Caki2 (cell line): ENCODE results near the gene MCEMP1. TPM values are rescaled to one million over a fixed set of nuclear protein-coding genes. Genes with fewer than 3 reads are reported as not detected.

Experiments
- DNase-seq: peaks from one replicate; pipeline ENCODE4 v3.0.0-alpha.2; 2015; ENCODE audit warnings: low read depth
- in situ Hi-C: cut with HindIII; loops from 2 replicates; pipeline ENCODE4 v1.10.0; 2016; ENCODE audit warnings: low sequenced_read_pairs, low pct_unique_long_range_greater_than_20kb, mixed read lengths
- total RNA-seq: library from RNA; depleted of rRNA; stranded (reverse); fragments of >200 nt; shearing (Covaris generic); gene quantifications from 2 replicates; pipeline ENCODE4 v1.2.3, GENCODE V29; 2014; ENCODE audit warnings: low replicate concordance; rRNA removed

MCEMP1 gene
- total RNA-seq, 1 experiment from 2014 or later, result not detected

DNA sequence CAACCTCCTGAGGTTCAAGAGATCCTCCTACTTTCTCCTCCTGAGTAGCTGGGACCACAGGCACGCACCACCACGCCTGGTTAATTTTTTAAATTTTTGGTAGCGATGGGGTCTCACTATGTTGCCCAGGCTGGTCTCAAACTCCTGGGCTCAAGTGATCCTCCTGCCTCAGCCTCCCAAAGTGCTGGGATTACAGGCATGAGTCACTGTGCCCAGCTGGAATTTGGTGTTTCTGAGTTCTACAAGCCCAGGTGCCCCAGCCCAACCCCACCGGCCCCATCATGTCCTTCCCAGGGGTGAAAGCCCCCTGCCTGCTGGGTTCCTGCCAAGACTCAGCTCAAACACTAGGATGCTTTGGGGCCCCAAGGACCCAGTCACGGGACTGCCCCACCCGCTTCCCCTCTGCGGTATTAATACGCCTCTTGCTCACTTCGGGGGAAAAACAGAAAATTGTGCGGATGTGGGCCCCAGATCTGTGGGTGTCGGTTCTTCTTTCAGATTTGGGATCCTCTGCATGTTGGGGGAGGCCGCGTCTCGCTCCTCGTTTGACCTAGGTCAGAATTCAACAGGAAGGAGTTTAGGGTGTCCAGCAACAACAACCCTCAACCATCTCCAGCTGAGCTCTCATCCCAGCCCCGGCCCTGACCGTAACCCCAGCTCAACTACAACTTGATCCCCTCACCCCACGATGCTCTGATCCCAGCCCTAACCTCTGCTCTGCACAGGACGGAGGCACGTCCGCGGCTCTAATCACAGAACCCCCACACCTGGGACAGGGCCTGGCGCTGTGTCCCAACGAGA is 28.7 kb downstream of the MCEMP1 start:
- in situ Hi-C loops, result no loop called here

DNA sequence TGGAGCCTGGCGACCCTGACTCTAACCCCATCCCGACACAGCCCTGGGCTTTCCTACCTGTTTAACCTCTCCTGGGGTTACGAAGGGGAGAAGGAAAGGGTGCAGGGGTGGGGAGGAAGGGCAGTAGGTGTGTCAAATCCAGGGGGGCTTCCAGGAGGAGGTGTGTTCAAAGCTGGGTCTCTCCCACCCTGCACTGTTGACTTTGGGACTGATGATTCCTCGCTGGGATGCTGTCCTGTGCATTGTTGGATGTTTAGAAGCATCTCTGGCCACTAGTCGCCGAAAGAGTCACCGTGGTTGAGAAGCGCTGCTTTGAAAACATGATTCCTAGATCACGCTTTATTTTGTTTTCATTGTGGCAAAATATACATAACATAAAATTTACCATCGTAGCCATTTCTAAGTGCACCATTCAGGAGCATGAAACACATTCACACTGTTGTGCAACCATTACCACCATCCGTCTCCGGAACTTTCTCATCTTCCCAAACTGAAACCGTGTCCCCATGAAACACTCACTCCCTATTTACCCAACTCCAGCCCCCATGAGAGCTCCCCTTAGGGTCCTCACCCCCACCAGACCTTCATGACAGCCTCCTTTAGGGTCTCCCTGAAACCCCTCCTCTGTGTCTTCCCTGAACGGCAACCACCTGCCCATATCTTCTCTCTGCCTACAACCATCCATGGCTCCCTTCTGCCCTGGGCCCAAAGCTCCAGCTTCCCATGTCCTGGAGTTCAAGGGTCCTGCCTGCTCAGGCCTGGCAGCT is 29.5 kb downstream of the MCEMP1 start:
- in situ Hi-C loops, result no loop called here
- no peak for DNase-seq

More for the DNA sequence above, 28.7 kb downstream of the MCEMP1 start:
- DNase-seq, result no peak

DNA sequence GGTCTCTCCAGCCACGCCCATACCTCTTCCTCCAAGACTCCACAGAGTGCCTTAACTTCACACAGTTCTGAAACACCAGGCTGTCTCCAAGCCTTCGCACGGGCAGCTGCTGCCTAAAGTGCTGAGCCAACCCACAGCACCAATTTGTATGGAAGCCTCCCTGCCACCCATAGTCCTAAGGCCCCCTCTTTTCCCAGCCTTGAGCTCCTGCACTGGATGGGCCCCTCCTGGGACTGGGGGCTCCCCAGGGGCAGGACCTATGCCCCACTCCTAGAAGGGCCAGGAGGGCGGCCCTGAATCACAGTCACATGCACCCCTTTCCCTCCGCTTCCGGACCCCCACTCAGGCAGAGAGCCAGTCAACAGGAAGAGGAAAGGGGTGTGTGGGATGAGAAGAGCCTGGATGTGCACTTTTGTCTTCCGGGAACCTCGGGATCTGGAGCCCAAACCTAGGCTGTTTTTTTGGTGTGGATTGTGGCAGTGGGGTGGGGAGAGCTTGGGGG is 30.1 kb downstream of the MCEMP1 start:
- in situ Hi-C loops, result no loop called here
- no peak for DNase-seq

DNA sequence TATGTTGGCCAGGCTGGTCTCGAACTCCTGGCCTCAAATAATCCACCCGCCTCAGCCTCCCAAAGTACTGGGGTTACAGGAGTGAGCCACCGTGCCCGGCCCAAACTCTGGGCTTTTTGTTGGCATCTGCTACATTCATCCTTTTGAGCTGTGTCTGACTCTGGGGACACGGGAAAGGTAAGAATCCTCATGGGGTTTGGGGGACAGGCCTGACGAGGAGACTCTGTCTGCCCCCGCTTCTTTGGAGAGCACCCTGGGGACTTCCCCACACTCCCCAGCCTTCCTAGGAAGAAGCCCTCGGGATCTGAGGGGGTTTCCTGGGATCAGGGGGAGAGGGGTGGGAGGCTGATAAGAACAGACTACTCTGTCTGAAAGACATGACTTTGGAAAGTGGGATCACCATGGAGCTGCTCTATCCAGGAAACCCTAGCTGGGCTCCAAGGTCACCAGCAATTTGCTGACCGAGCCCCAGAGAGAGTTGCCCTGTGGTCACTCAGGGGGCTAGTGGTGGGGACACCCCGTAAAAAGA is 33.1 kb downstream of the MCEMP1 start:
- in situ Hi-C loops, result no loop called here
- no peak for DNase-seq

DNA sequence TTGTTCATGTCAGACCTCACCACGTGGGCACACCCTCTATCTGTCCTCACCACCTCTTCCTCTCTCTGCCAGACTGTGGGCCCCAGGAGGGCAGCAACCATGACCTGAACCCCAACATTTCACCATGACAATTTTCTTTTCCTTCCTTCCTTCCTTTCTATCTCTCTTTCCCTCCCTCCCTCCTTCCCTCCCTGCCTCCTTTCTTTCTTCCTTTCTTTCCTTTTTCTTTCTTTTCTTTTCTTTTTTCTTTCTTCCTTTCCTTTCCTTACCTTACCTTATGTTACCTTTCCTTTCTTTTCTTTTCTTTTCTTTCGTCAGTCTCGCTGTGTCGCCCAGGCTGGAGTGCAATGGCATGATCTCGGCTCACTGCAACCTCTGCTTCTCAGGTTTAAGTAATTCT is 33.7 kb downstream of the MCEMP1 start:
- no peak for DNase-seq
- in situ Hi-C loops, result no loop called here

DNA sequence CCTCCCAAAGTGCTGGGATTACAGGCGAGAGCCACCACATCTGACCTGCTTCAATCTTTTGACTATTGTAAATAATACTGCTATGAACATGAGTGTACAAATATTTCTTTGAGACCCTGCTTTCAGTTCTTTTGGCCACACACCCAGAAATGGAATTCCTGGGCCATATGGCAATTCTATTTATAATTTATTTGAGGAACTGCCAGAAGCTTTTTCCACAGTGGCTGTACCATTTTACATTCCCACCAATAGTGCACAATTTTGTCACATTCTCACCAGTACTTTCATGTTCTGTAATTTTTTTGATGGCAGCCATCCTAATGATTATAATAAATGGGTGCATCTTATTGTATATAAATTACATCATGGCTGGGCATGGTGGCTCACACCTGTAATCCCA is 38.8 kb downstream of the MCEMP1 start:
- DNase-seq, result no peak
- in situ Hi-C loops, result no loop called here

DNA sequence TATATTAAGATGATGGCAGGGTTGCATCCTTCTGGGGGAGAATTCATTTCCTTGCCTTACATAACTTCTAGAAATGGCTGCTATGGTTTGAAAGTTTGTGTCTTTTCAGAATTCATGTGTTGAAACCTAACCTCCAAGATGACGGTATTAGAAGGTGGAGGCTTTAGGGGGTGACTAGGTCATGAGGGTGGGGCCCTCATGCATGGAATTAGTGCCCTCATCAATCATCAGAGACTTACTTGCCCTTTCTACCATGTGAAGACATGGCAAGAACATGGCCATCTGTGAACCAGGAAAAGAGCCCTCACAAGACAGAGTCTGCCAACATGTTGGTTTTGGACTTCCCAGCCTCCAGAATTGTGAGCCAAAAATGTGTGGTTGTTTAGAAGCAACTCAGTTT is 39.9 kb downstream of the MCEMP1 start:
- in situ Hi-C loops, result no loop called here
- no peak for DNase-seq

DNA sequence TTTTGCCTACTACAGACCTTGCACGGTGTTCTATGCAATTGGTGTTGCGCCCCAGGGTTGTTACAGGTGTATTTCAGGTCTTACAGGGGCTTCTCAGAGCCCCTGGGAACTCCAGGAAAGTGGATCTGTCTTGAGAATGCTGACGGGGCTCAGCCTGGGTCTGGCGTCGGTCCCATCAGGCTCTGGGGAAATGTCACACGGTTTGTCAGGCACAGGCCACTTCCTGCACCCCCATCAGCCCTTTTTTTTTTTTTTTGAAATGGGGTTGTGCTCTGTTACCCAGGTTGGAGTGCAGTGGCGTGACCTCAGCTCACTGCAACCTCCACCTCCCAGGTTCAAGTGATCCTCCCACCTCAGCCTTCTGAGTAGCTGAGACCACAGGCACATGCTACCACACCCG is 41.8 kb downstream of the MCEMP1 start:
- in situ Hi-C loops, result no loop called here
- DNase-seq, result no peak

DNA sequence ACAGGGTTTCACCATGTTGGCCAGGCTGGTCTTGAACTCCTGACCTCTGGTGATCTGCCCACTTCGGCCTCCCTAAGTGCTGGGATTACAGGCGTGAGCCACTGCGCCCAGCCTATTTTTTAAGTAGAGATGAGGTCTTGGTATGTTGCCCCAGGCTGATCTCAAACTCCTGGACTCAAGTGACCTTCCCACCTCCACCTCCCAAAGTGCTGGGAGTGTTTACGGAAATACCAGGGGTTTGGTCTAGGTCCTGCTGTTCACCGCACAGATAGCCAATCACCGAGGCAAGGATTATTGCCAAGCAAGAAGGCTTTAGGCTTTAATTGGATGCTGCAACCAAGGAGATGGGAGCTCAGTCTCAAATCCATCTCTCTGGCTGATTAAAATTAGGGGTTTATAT is 43.5 kb downstream of the MCEMP1 start:
- no peak for DNase-seq
- in situ Hi-C loops, result no loop called here

DNA sequence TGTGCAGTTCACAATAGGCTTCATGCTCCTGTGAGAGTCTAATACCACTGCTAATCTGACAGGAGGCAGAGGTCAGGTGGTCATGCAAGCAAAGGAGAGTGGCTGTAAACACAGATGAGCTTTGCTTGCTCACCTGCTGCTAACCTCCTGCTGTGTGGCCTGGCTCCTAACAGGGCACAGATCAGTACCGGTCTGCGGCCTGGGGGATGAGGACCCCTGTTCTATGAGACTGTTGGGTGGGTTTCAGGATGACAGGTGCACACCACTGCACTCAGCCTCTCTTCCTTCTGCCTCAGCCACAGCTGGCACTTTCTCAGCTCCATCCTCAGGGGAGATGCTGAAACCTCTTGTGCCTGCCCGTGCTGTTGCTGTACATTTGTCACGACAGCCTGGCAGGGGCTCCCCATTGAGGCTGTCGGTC is 45.4 kb downstream of the MCEMP1 start:
- no peak for DNase-seq
- in situ Hi-C loops, result no loop called here

DNA sequence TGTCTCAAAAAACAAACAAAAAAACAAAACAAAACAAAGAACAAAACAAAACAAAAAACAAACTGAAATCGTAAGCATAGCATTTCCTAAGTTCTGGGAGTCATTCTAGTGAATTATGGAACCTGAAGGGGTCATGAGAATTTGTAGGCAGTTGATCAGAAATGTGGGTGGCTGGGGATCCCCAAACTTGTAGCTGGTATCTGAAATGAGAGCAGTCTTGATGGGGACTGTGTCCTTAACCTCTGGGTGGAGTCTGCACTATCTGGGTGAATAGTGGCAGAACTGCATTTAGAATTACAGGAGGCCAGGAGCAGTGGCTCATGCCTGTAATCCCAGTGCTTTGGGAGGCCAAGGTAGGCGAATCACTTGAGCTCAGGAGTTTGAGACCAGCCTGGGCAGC is 48.9 kb downstream of the MCEMP1 start:
- DNase-seq, result no peak
- in situ Hi-C loops, result no loop called here

DNA sequence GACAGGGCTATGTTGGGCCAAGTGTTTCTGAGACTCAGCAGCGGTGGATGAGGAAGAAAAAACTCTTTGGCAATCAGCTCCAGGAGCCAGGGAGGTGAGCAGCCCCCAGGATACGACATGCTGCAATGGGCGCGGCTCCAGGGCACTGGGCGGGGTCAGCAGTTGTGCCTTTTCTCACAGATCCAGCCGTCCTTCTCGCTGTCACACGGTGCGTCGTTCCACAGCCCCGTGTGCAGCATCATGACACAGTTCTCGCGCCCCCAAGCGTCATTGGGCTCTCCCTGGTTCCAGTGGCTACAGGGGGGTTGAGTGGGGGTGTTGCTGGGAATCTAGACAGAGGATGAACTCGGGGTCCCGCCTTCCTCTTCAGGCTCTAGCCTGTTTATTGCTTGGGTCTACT is 52.3 kb downstream of the MCEMP1 start:
- in situ Hi-C loops, result no loop called here
- no peak for DNase-seq

Other genes with a start within 250 kb of the MCEMP1 start
- 4.7 and 9.1 TPM in 2 replicates for gene PEX11G, start 188.1 kb upstream of the MCEMP1 start, total RNA-seq
- 22.9 and 33.6 TPM in 2 replicates for gene ZNF358, start 161.0 kb upstream of the MCEMP1 start, total RNA-seq
- gene MCOLN1, start 154.5 kb upstream of the MCEMP1 start, total RNA-seq, result 0.61 and 3.2 TPM in 2 replicates
- 38.0 and 39.4 TPM in 2 replicates for gene PNPLA6, start 141.4 kb upstream of the MCEMP1 start, total RNA-seq
- gene CAMSAP3, start 81.2 kb upstream of the MCEMP1 start, total RNA-seq, result 3.9 and 5.2 TPM in 2 replicates
- 29.7 and 79.6 TPM in 2 replicates for gene XAB2, start 47.5 kb upstream of the MCEMP1 start, total RNA-seq
- gene PET100, start 47.3 kb upstream of the MCEMP1 start, total RNA-seq, result 42.7 and 45.1 TPM in 2 replicates
- gene PCP2, start 43.4 kb upstream of the MCEMP1 start, total RNA-seq, result not detected in 2 replicates
- gene STXBP2, start 40.0 kb upstream of the MCEMP1 start, total RNA-seq, result 7.1 and 14.5 TPM in 2 replicates
- not detected in 2 replicates for gene RETN, start 8.0 kb upstream of the MCEMP1 start, total RNA-seq
- gene TRAPPC5, start 3.7 kb downstream of the MCEMP1 start, total RNA-seq, result 83.3 and 104 TPM in 2 replicates
- not detected in 2 replicates for gene FCER2, start 25.0 kb downstream of the MCEMP1 start, total RNA-seq
- not detected in 2 replicates for gene CLEC4G, start 55.0 kb downstream of the MCEMP1 start, total RNA-seq
- gene CD209, start 70.4 kb downstream of the MCEMP1 start, total RNA-seq, result not detected in 2 replicates
- gene CLEC4M, start 86.2 kb downstream of the MCEMP1 start, total RNA-seq, result not detected in 2 replicates
- 2.9 and 10.7 TPM in 2 replicates for gene EVI5L, start 153.1 kb downstream of the MCEMP1 start, total RNA-seq
- 0.03 TPM in 1 of 2 replicates, not detected in the other for gene PRR36, start 197.3 kb downstream of the MCEMP1 start, total RNA-seq
- gene LRRC8E, start 211.4 kb downstream of the MCEMP1 start, total RNA-seq, result 14.7 and 15.9 TPM in 2 replicates
- gene MAP2K7, start 226.8 kb downstream of the MCEMP1 start, total RNA-seq, result 5.0 and 8.6 TPM in 2 replicates
- gene TGFBR3L, start 237.7 kb downstream of the MCEMP1 start, total RNA-seq, result not detected in 2 replicates
- gene SNAPC2, start 243.2 kb downstream of the MCEMP1 start, total RNA-seq, result 18.8 and 19.2 TPM in 2 replicates
- 2.0 and 11.1 TPM in 2 replicates for gene CTXN1, start 249.0 kb downstream of the MCEMP1 start, total RNA-seq